HG03565 (cell line): Measurements from ENCODE around the gene NLGN1.

ENCODE experiments used
- ATAC-seq: cut with Tn5 transposase; IDR thresholded peaks from one replicate; pipeline ENCODE4 v1.9.1; 2021; ENCODE audit warnings: mild to moderate bottlenecking, moderate library complexity; ENCODE audit not compliant: unreplicated experiment

Gene NLGN1

GRCh38 chr3:174061162-174061561 lies 663.6 kb downstream of the NLGN1 start:
- ATAC-seq: no peak

GRCh38 chr3:174061731-174062130 lies 664.2 kb downstream of the NLGN1 start:
- no peak for ATAC-seq

- no peak for ATAC-seq
Observed at GRCh38 chr3:174062923-174063322, 665.4 kb downstream of the NLGN1 start.

GRCh38 chr3:174068035-174068434 lies 670.5 kb downstream of the NLGN1 start:
- no peak for ATAC-seq

GRCh38 chr3:174072675-174073074 lies 675.1 kb downstream of the NLGN1 start:
- no peak for ATAC-seq

- no peak for ATAC-seq
Observed at GRCh38 chr3:174083706-174084105, 686.2 kb downstream of the NLGN1 start.

GRCh38 chr3:174089592-174089991 lies 692.0 kb downstream of the NLGN1 start:
- no peak for ATAC-seq

- ATAC-seq: no peak
Observed at GRCh38 chr3:174094669-174095068, 697.1 kb downstream of the NLGN1 start.

GRCh38 chr3:174097686-174098085 lies 700.1 kb downstream of the NLGN1 start:
- ATAC-seq: no peak

- ATAC-seq: no peak
Observed at GRCh38 chr3:174098746-174099145, 701.2 kb downstream of the NLGN1 start.

GRCh38 chr3:174099724-174100123 lies 702.2 kb downstream of the NLGN1 start:
- no peak for ATAC-seq

- no peak for ATAC-seq
Observed at GRCh38 chr3:174100744-174101143, 703.2 kb downstream of the NLGN1 start.

- peak; percentile 92 for ATAC-seq
Observed at GRCh38 chr3:174101244-174101643, 703.7 kb downstream of the NLGN1 start.

GRCh38 chr3:174102274-174102673 lies 704.7 kb downstream of the NLGN1 start:
- ATAC-seq: no peak

- no peak for ATAC-seq
Observed at GRCh38 chr3:174102866-174103265, 705.3 kb downstream of the NLGN1 start.

- ATAC-seq: no peak
Observed at GRCh38 chr3:174110761-174111160, 713.2 kb downstream of the NLGN1 start.

GRCh38 chr3:174111776-174112175 lies 714.2 kb downstream of the NLGN1 start:
- no peak for ATAC-seq

GRCh38 chr3:174116421-174116820 lies 718.9 kb downstream of the NLGN1 start:
- ATAC-seq: no peak

GRCh38 chr3:174120997-174121396 lies 723.5 kb downstream of the NLGN1 start:
- ATAC-seq: no peak

GRCh38 chr3:174122411-174122810 lies 724.9 kb downstream of the NLGN1 start:
- ATAC-seq: no peak

- ATAC-seq: no peak
Observed at GRCh38 chr3:174125267-174125824, 727.8 kb downstream of the NLGN1 start.

GRCh38 chr3:174126990-174127758 lies 729.6 kb downstream of the NLGN1 start:
- no peak for ATAC-seq

- ATAC-seq: no peak
Observed at GRCh38 chr3:174132006-174132405, 734.5 kb downstream of the NLGN1 start.
